K562 (cell line): ENCODE results near the gene RBM7. TPM values are rescaled to one million over a fixed set of nuclear protein-coding genes. Genes with fewer than 3 reads are reported as not detected.

Experiments
- ATAC-seq: fragments of 200-7000 bp; cut with Tn5 transposase; 3 replicates; pipeline ENCODE4 v1.9.1; 2020; ENCODE audit warnings: moderate library complexity
- BruUV-seq: library from RNA; stranded (reverse); fragments of 400-500 nt; replicated peaks from 2 replicates; lab custom pipeline; 2021; lab: Mats Ljungman, UMichigan
- CTCF ChIA-PET: fragments of 300-600 bp; formaldehyde crosslinking; extraction: SDS; loops from one replicate; lab custom pipeline; 2021; ENCODE audit warnings: low intra/inter-chr PET ratio; lab: Yijun Ruan, JAX
- POLR2A ChIA-PET: fragments of 300-600, 350-650 bp; sonication (Branson Sonifier 250); formaldehyde crosslinking; extraction: SDS; loops from one replicate; lab custom pipeline; 2021; ENCODE audit warnings: antibody characterized with exemption, inconsistent platforms; lab: Yijun Ruan, JAX
- DNase-seq, 4 experiments: peaks; one replicate each; pipeline versions ENCODE4 v3.0.0 to v3.0.0-alpha.2; 2011 to 2018; ENCODE audit warnings: low spot score in 3 of 4, mixed read lengths in 3 of 4; ENCODE audit errors: extremely low read depth in 1 of 4
- FAIRE-seq: peaks from 2 replicates; lab custom pipeline; 2011; peaks lifted over from hg19 to GRCh38; lab: Jason Lieb, UNC
- H2AFZ ChIP-seq: 2 replicates; pipeline ENCODE4 v1.6.0; 2011; ENCODE audit warnings: low read depth, low read length, control low read depth, inconsistent platforms
- H3K27ac ChIP-seq: fragments of 200-600 bp; 3 replicates; pipeline ENCODE4 v1.8.0; 2011; ENCODE audit warnings: low read depth, mild to moderate bottlenecking, control low read depth, inconsistent platforms, low read length, moderate library complexity, mixed read lengths; ENCODE audit errors: extremely low read depth
- H3K27me3 ChIP-seq, 2 experiments: fragments of 300-600 bp in 1 of 2; 2 replicates in 1 of 2; 3 replicates in 1 of 2; pipeline versions ENCODE4 v1.6.0 to v1.8.0; 2011; ENCODE audit warnings: inconsistent platforms in 2 of 2, low read length in 2 of 2, mild to moderate bottlenecking in 1 of 2, mixed read lengths in 1 of 2, moderate library complexity in 1 of 2; ENCODE audit not compliant: control insufficient read depth in 2 of 2, insufficient read depth in 2 of 2
- H3K36me3 ChIP-seq: fragments of 300-600 bp; 3 replicates; pipeline ENCODE4 v1.8.0; 2011; ENCODE audit warnings: mild to moderate bottlenecking, low read length, inconsistent platforms; ENCODE audit not compliant: control insufficient read depth, insufficient read depth
- H3K4me1 ChIP-seq, 2 experiments: fragments of 200-600 bp in 1 of 2; replicated peaks in 1 of 2; 2 replicates in 1 of 2; 3 replicates in 1 of 2; pipeline versions ENCODE4 v1.5.1 to v1.8.0; 2011; ENCODE audit warnings: inconsistent platforms in 2 of 2, low read length in 2 of 2, mild to moderate bottlenecking in 1 of 2, mixed read lengths in 1 of 2, moderate library complexity in 1 of 2; ENCODE audit not compliant: control insufficient read depth in 2 of 2, insufficient read depth in 2 of 2
- H3K4me2 ChIP-seq: 2 replicates; pipeline ENCODE4 v1.6.1; 2011; ENCODE audit warnings: low read length, control low read depth, inconsistent platforms, mixed read lengths; ENCODE audit not compliant: insufficient read depth
- H3K4me3 ChIP-seq: fragments of 200-600 bp; sonication (generic), shearing (Covaris generic); 2 replicates; pipeline ENCODE4 v1.5.1; 2016; ENCODE audit warnings: control low read depth, inconsistent platforms
- H3K79me2 ChIP-seq: fragments of 200-600 bp; 3 replicates; pipeline ENCODE4 v1.8.0; 2011; ENCODE audit warnings: low read length, inconsistent platforms; ENCODE audit not compliant: control insufficient read depth, insufficient read depth
- H3K9ac ChIP-seq, 2 experiments: 2 replicates each; pipeline versions ENCODE4 v1.6.0 to v1.6.1; 2011; ENCODE audit warnings: low read depth in 2 of 2, low read length in 2 of 2, control low read depth in 1 of 2, inconsistent platforms in 1 of 2, mild to moderate bottlenecking in 1 of 2, mixed read lengths in 1 of 2; ENCODE audit not compliant: insufficient read depth in 1 of 2
- H3K9me1 ChIP-seq: one replicate; pipeline ENCODE4 v1.6.0; 2011; ENCODE audit warnings: inconsistent platforms, mild to moderate bottlenecking, low read length, moderate library complexity; ENCODE audit not compliant: control insufficient read depth, insufficient read depth
- H3K9me3 ChIP-seq: replicated peaks from 2 replicates; pipeline ENCODE4 v1.5.1; 2011; ENCODE audit warnings: low read depth, low read length, inconsistent platforms; ENCODE audit not compliant: control insufficient read depth, insufficient read depth
- H4K20me1 ChIP-seq: replicated peaks from 2 replicates; pipeline ENCODE4 v1.6.1; 2011; ENCODE audit warnings: low read length, inconsistent platforms, mixed read lengths; ENCODE audit not compliant: control insufficient read depth, insufficient read depth
- ATF7 ChIP-seq: fragments of 450-650 bp; IDR thresholded peaks from 2 replicates; pipeline ENCODE4 v1.7.1; 2014; ENCODE audit warnings: mild to moderate bottlenecking, moderate library complexity
- DACH1 ChIP-seq: fragments of 450-650 bp; IDR thresholded peaks from 2 replicates; pipeline ENCODE4 v1.6.1; 2018; ENCODE audit not compliant: partially characterized antibody
- FOXA3 ChIP-seq, 2 experiments: fragments of 450-650 bp in 1 of 2; sonication (generic) in 1 of 2; formaldehyde crosslinking; IDR thresholded peaks in 1 of 2; conservative IDR thresholded peaks in 1 of 2; 2 replicates each; pipeline versions ENCODE4 v1.4.0 to v1.8.0; 2020 to 2022; ENCODE audit warnings: mild to moderate bottlenecking in 2 of 2, missing genetic modification reagents in 1 of 2
- TCF3 ChIP-seq: sonication (generic); formaldehyde crosslinking; IDR thresholded peaks from 2 replicates; pipeline ENCODE4 v1.4.0; 2020; ENCODE audit warnings: mild to moderate bottlenecking, missing genetic modification reagents
- TEAD4 ChIP-seq, 2 experiments: sonication (generic) in 1 of 2; formaldehyde crosslinking in 1 of 2; IDR thresholded peaks; 2 replicates each; pipeline versions ENCODE4 v1.6.1 to v1.8.0; 2012 to 2022; ENCODE audit warnings: borderline replicate concordance in 1 of 2, inconsistent platforms in 1 of 2, low read length in 1 of 2, mild to moderate bottlenecking in 1 of 2, missing genetic modification reagents in 1 of 2
- ZFP1 ChIP-seq: fragments of 450-650 bp; formaldehyde crosslinking; IDR thresholded peaks from 2 replicates; pipeline ENCODE4 v1.4.0; 2020; ENCODE audit warnings: mild to moderate bottlenecking, mixed read lengths
- ZNF121 ChIP-seq: sonication (generic); formaldehyde crosslinking; conservative IDR thresholded peaks from 2 replicates; pipeline ENCODE4 v1.8.0; 2022; ENCODE audit warnings: missing genetic modification reagents
- ZNF696 ChIP-seq: fragments of 250-450 bp; sonication (Bioruptor Pico); conservative IDR thresholded peaks from 2 replicates; pipeline ENCODE4 v1.4.0; 2020; ENCODE audit warnings: mild to moderate bottlenecking, moderate library complexity
- WGBS: fragments of 100-300 bp; shearing (Covaris generic); methylation state at CpG from one replicate; pipeline ENCODE4 v1.1.6; 2016; ENCODE audit warnings: low coverage, mixed read lengths; ENCODE audit not compliant: insufficient coverage; ENCODE audit errors: missing lambda C conversion rate; 5-methylcytosine and 5-hydroxymethylcytosine counted together
- in situ Hi-C: fragments of 300-500 bp; cut with MboI; formaldehyde crosslinking; loops from 4 replicates; pipeline ENCODE4 v1.15.0; 2018; ENCODE audit warnings: inconsistent platforms, mixed read lengths
- intact Hi-C: fragments of 100-400 bp; cut with micrococcal nuclease; formaldehyde crosslinking; loops from 2 replicates; pipeline ENCODE4 v1.14.2; 2022
- polyA plus RNA-seq, 8 experiments: library from polyadenylated mRNA; depleted of rRNA in 4 of 8; stranded (reverse) in 5 of 8; unstranded in 3 of 8; fragments of >200 nt; fragmentation: Nextera tagmentation in 2 of 8; fragmentation: Illumina TruSeq in 1 of 8; extraction: Ambion mirVana in 2 of 8; extraction: Trizol in 1 of 8; gene quantifications; 2 replicates each; pipeline versions ENCODE4 v1.2.1 to v1.2.3, GENCODE V29; 2011 to 2014; ENCODE audit warnings: inconsistent platforms in 1 of 8, missing spikeins in 1 of 8
- total RNA-seq, 7 experiments: library from RNA; depleted of rRNA in 6 of 7; stranded (reverse); fragments of >200 nt in 6 of 7; fragmentation: Illumina TruSeq in 2 of 7; extraction: Trizol in 2 of 7; gene quantifications; 2 replicates each; pipeline versions ENCODE4 v1.2.1 to v1.2.3, GENCODE V29; 2011 to 2021; ENCODE audit warnings: low replicate concordance in 1 of 7
- TF ChIP-seq, protein P1 (sequence below): IDR thresholded peaks from 2 replicates; pipeline ENCODE4 v1.6.1; 2012; ENCODE audit warnings: low read depth, low read length, improper control_type of control experiment, borderline replicate concordance
- TF ChIP-seq, protein P2 (sequence below): fragments of 250-450 bp; sonication (Bioruptor Pico); IDR thresholded peaks from 2 replicates; pipeline ENCODE4 v1.8.0; 2022; ENCODE audit warnings: moderate library complexity, mild to moderate bottlenecking, inconsistent platforms
- TF ChIP-seq, protein P3 (sequence below): fragments of 450-650 bp; IDR thresholded peaks from 2 replicates; pipeline ENCODE4 v1.6.1; 2014; ENCODE audit warnings: low read depth, mild to moderate bottlenecking, moderate library complexity, borderline replicate concordance
- TF ChIP-seq, protein P4 (sequence below): IDR thresholded peaks from 2 replicates; pipeline ENCODE4 v1.6.1; 2011; ENCODE audit warnings: borderline replicate concordance, low read depth, mild to moderate bottlenecking, moderate library complexity, low read length; ENCODE audit not compliant: insufficient read depth, poor library complexity, severe bottlenecking
- TF ChIP-seq, protein P5 (sequence below): fragments of 450-650 bp; formaldehyde crosslinking; IDR thresholded peaks from 2 replicates; pipeline ENCODE4 v1.4.0; 2022; ENCODE audit warnings: missing genetic modification characterization

The RBM7 gene
- total and polyA plus RNA-seq, 9 of the 15 experiments (the other 6 are each of a cell fraction or from before 2014, with no cell fraction given), result 26.0 to 76.8 (median 49.6) TPM

DNA sequence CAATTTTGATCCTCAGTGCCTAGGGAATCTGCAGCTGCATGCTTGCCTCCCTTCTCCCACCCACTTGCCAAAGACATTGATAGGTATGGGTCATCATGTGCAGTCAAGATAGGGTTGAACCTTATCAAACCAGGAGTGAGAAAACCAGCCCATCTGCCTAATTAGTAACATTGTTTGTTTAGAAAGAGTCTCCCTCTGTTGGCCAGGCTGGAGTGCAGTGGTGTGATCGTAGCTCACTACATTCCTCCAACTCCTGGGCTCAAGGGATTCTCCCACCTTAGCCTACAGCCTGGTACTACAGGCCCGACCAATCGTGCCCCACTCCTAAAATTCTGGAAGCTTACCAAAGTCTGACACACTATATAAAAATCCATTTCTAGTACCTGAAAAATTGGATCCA is 4.7 kb upstream of the RBM7 start:
- in situ Hi-C loops (no loop called here), intact Hi-C loops (no loop called here)
- no peaks in the 10 kb centered on the region for H3K36me3 ChIP-seq
- no peaks in the 10 kb centered on the region for H4K20me1 ChIP-seq
- no peak overlapping the region for H3K4me3 ChIP-seq
- no peak overlapping the region for H2AFZ ChIP-seq
- H3K9me1 ChIP-seq, result no peaks in the 10 kb centered on the region
- no peak overlapping the region for H3K4me2 ChIP-seq
- CTCF ChIA-PET, result no interaction called here
- peaks cover 29% of the 10 kb centered on the region for H3K79me2 ChIP-seq
- POLR2A ChIA-PET, result interaction anchor here (1.0 kb wide), 1 partner anchor 115 kb away, joined by 4 read pairs; no protein-coding TSS in a partner anchor
- H3K9me3 ChIP-seq, result no peaks in the 10 kb centered on the region
- H3K9ac ChIP-seq, result no peak overlapping the region
- no peak overlapping the region for H3K27ac ChIP-seq
- no TSS peak for BruUV-seq
- H3K4me1 ChIP-seq, result peaks cover 3 to 22% of the 10 kb centered on the region in 2 experiments
- H3K27me3 ChIP-seq, result no peaks in the 10 kb centered on the region
- 10% methylated on average over 3 of the region's 3 CpGs for WGBS
- peak; percentile 85 for FAIRE-seq
- ATAC-seq, result no peak
- DNase-seq, result peak; percentile 11 to 41 (median 21)
- TF ChIP-seq, protein P1, sequence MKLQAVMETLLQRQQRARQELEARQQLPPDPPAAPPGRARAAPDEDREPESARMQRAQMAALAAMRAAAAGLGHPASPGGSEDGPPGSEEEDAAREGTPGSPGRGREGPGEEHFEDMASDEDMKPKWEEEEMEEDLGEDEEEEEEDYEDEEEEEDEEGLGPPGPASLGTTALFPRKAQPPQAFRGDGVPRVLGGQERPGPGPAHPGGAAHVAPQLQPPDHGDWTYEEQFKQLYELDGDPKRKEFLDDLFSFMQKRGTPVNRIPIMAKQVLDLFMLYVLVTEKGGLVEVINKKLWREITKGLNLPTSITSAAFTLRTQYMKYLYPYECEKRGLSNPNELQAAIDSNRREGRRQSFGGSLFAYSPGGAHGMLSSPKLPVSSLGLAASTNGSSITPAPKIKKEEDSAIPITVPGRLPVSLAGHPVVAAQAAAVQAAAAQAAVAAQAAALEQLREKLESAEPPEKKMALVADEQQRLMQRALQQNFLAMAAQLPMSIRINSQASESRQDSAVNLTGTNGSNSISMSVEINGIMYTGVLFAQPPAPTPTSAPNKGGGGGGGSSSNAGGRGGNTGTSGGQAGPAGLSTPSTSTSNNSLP, result no peak
- TF ChIP-seq, protein P2, sequence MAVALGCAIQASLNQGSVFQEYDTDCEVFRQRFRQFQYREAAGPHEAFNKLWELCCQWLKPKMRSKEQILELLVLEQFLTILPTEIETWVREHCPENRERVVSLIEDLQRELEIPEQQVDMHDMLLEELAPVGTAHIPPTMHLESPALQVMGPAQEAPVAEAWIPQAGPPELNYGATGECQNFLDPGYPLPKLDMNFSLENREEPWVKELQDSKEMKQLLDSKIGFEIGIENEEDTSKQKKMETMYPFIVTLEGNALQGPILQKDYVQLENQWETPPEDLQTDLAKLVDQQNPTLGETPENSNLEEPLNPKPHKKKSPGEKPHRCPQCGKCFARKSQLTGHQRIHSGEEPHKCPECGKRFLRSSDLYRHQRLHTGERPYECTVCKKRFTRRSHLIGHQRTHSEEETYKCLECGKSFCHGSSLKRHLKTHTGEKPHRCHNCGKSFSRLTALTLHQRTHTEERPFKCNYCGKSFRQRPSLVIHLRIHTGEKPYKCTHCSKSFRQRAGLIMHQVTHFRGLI (CRISPR knock-in tag), result no peak
- peak in 1 of 2 experiments; percentile 41; a peak in 1 of 4 replicates for TF ChIP-seq FOXA3 (CRISPR knock-in tag; conservative IDR thresholded peaks at IDR 0.05 in 1 of 2, IDR thresholded peaks at IDR 0.05 in 1 of 2)
- no peak for TF ChIP-seq ZFP1
- TF ChIP-seq ATF7, result no peak
- TF ChIP-seq, protein P3, sequence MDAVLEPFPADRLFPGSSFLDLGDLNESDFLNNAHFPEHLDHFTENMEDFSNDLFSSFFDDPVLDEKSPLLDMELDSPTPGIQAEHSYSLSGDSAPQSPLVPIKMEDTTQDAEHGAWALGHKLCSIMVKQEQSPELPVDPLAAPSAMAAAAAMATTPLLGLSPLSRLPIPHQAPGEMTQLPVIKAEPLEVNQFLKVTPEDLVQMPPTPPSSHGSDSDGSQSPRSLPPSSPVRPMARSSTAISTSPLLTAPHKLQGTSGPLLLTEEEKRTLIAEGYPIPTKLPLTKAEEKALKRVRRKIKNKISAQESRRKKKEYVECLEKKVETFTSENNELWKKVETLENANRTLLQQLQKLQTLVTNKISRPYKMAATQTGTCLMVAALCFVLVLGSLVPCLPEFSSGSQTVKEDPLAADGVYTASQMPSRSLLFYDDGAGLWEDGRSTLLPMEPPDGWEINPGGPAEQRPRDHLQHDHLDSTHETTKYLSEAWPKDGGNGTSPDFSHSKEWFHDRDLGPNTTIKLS, result no peak
- 0 out of 2 replicates have a peak, but pooled peaks have one; percentile 7 for TF ChIP-seq ZNF121 (CRISPR knock-in tag)
- peak; percentile 28; the same call in 1 of the 2 replicates for TF ChIP-seq TCF3
- TF ChIP-seq, protein P4, sequence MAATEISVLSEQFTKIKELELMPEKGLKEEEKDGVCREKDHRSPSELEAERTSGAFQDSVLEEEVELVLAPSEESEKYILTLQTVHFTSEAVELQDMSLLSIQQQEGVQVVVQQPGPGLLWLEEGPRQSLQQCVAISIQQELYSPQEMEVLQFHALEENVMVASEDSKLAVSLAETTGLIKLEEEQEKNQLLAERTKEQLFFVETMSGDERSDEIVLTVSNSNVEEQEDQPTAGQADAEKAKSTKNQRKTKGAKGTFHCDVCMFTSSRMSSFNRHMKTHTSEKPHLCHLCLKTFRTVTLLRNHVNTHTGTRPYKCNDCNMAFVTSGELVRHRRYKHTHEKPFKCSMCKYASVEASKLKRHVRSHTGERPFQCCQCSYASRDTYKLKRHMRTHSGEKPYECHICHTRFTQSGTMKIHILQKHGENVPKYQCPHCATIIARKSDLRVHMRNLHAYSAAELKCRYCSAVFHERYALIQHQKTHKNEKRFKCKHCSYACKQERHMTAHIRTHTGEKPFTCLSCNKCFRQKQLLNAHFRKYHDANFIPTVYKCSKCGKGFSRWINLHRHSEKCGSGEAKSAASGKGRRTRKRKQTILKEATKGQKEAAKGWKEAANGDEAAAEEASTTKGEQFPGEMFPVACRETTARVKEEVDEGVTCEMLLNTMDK, result peak; percentile 74
- TF ChIP-seq, protein P5, sequence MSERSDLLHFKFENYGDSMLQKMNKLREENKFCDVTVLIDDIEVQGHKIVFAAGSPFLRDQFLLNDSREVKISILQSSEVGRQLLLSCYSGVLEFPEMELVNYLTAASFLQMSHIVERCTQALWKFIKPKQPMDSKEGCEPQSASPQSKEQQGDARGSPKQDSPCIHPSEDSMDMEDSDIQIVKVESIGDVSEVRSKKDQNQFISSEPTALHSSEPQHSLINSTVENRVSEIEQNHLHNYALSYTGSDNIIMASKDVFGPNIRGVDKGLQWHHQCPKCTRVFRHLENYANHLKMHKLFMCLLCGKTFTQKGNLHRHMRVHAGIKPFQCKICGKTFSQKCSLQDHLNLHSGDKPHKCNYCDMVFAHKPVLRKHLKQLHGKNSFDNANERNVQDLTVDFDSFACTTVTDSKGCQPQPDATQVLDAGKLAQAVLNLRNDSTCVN (CRISPR knock-in tag), result no peak
- 0 out of 2 replicates have a peak, but pooled peaks have one; percentile 28 for TF ChIP-seq TEAD4 (IDR thresholded peaks at IDR 0.05; ENCODE audit: low read length)
- no peak for TF ChIP-seq TEAD4 (CRISPR knock-in tag; IDR thresholded peaks at IDR 0.05; ENCODE audit: borderline replicate concordance)
- peak; percentile 22 for TF ChIP-seq DACH1
- TF ChIP-seq ZNF696, result no peak
